Activated CD4-positive, alpha-beta T cell treated with anti-CD3 and anti-CD28 coated beads for 36 hours (primary cell): ENCODE measurements around the gene ZBED3. TPM values are rescaled to one million over a fixed set of nuclear protein-coding genes. Genes with fewer than 3 reads are reported as not detected.

Experiments used
- ATAC-seq: fragments of 200-7000 bp; cut with Tn5 transposase; one replicate; pipeline ENCODE4 v1.10.0; 2021; ENCODE audit warnings: mild to moderate bottlenecking, moderate library complexity
- CTCF ChIA-PET: fragments of 350-600 bp; sonication (Branson Sonifier 250); formaldehyde crosslinking; loops from one replicate; lab custom pipeline; 2021; ENCODE audit warnings: antibody characterized with exemption; lab: Charles Lee
- POLR2A ChIA-PET: fragments of 350-600 bp; sonication (Branson Sonifier 250); formaldehyde crosslinking; loops from one replicate; lab custom pipeline; 2021; ENCODE audit warnings: antibody characterized with exemption, inconsistent platforms; lab: Charles Lee
- DNase-seq: peaks from one replicate; pipeline ENCODE4 v3.0.0-alpha.2; 2020
- H3K27ac Mint-ChIP-seq: one replicate; pipeline ENCODE4 v1.8.0; 2021; ENCODE audit warnings: mixed read lengths
- H3K27me3 Mint-ChIP-seq: one replicate; pipeline ENCODE4 v1.8.0; 2021; ENCODE audit warnings: mixed read lengths
- H3K36me3 Mint-ChIP-seq: one replicate; pipeline ENCODE4 v1.8.0; 2021; ENCODE audit warnings: low read depth, mixed read lengths
- H3K4me1 Mint-ChIP-seq: one replicate; pipeline ENCODE4 v1.8.0; 2021; ENCODE audit warnings: mixed read lengths
- H3K4me3 Mint-ChIP-seq: one replicate; pipeline ENCODE4 v1.8.0; 2021; ENCODE audit warnings: mild to moderate bottlenecking, moderate library complexity, mixed read lengths
- H3K9me3 Mint-ChIP-seq: one replicate; pipeline ENCODE4 v1.8.0; 2021; ENCODE audit warnings: low read depth, mixed read lengths
- intact Hi-C, 2 experiments: fragments of 100-400 bp; cut with DNase I in 1 of 2; cut with micrococcal nuclease in 1 of 2; formaldehyde crosslinking; loops; one replicate each; pipeline versions ENCODE4 v1.14.2 to v1.15.1; 2022 to 2024; cut with DNase I, micrococcal nuclease
- total RNA-seq, 2 experiments: library from RNA; stranded (reverse); gene quantifications; one replicate each; pipeline ENCODE4 v1.2.3, GENCODE V29; 2021

ZBED3 gene
- total RNA-seq, 2 experiments from 2014 or later, result 2.2 to 2.9 TPM

- H3K36me3 Mint-ChIP-seq, result peaks cover 11% of the 10 kb centered on the region
- intact Hi-C loops, result loop anchor here (1.0 to 5.0 kb wide), 3 partner anchors 46 to 414 kb away; partner anchors contain the start of genes AGGF1 (in 1 of the 2) and WDR41 (in 1 of the 2)
- H3K4me3 Mint-ChIP-seq, result no peak overlapping the region
- no peak for ATAC-seq
- H3K27ac Mint-ChIP-seq, result no peak overlapping the region
- DNase-seq, result no peak
- H3K4me1 Mint-ChIP-seq, result peaks cover 11% of the 10 kb centered on the region
- H3K9me3 Mint-ChIP-seq, result no peaks in the 10 kb centered on the region
- H3K27me3 Mint-ChIP-seq, result no peaks in the 10 kb centered on the region
- ChIA-PET CTCF (interaction anchor here (0.6 to 3.4 kb wide), 16 partner anchors 10 to 221 kb away, joined by 3 to 33 read pairs (median 4); partner anchors contain the start of genes AGGF1 and ZBED3), POLR2A (interaction anchor here (1.6 kb wide), 1 partner anchor 415 kb away, joined by 3 read pairs; no protein-coding TSS in a partner anchor)
Measured at GRCh38 chr5:77077829-77078176, 9.3 kb downstream of the ZBED3 start.

- Mint-ChIP-seq H3K27ac (no peak overlapping the region), H3K27me3 (no peaks in the 10 kb centered on the region), H3K4me1 (peaks cover 11% of the 10 kb centered on the region), H3K36me3 (peaks cover 8% of the 10 kb centered on the region), H3K4me3 (peak overlapping the region; percentile 31), H3K9me3 (no peaks in the 10 kb centered on the region)
- ChIA-PET CTCF (interaction anchor here (0.5 to 3.4 kb wide), 19 partner anchors 10 to 476 kb away, joined by 3 to 33 read pairs (median 4); partner anchors contain the start of genes AGGF1 and ZBED3), POLR2A (interaction anchor here (1.6 kb wide), 1 partner anchor 416 kb away, joined by 3 read pairs; no protein-coding TSS in a partner anchor)
- ATAC-seq (peak; percentile 84), DNase-seq (peak; percentile 82)
- intact Hi-C loops, result loop anchor here (1.0 to 5.0 kb wide), 3 partner anchors 45 to 415 kb away; partner anchors contain the start of genes AGGF1 (in 1 of the 2) and WDR41 (in 1 of the 2)
Measured at GRCh38 chr5:77076961-77077828, 9.9 kb downstream of the ZBED3 start.

GRCh38 chr5:77074745-77075144 is 12.3 kb downstream of the ZBED3 start:
- Mint-ChIP-seq H3K36me3 (peaks cover 11% of the 10 kb centered on the region), H3K4me3 (no peak overlapping the region), H3K9me3 (no peaks in the 10 kb centered on the region), H3K27ac (no peak overlapping the region), H3K4me1 (peaks cover 11% of the 10 kb centered on the region), H3K27me3 (no peaks in the 10 kb centered on the region)
- intact Hi-C loops, result loop anchor here in 1 of 2 experiments (5.0 kb wide), 1 partner anchor 42 kb away; the partner anchor contains the start of gene AGGF1
- CTCF ChIA-PET, result no interaction called here
- POLR2A ChIA-PET, result no interaction called here
- ATAC-seq (no peak), DNase-seq (no peak)

GRCh38 chr5:77073667-77074066 is 13.4 kb downstream of the ZBED3 start:
- no peak for DNase-seq
- Mint-ChIP-seq H3K4me3 (no peak overlapping the region), H3K4me1 (peaks cover 11% of the 10 kb centered on the region), H3K27ac (no peak overlapping the region), H3K36me3 (peaks cover 16% of the 10 kb centered on the region), H3K27me3 (no peaks in the 10 kb centered on the region), H3K9me3 (no peaks in the 10 kb centered on the region)
- intact Hi-C loops, result no loop called here
- CTCF ChIA-PET, result interaction anchor here (1.3 kb wide), 1 partner anchor 41 kb away, joined by 3 read pairs; no protein-coding TSS in a partner anchor
- POLR2A ChIA-PET, result no interaction called here
- ATAC-seq, result no peak

GRCh38 chr5:77066823-77067442 is 20.2 kb downstream of the ZBED3 start:
- DNase-seq, result peak; percentile 14
- Mint-ChIP-seq H3K36me3 (peaks cover 31% of the 10 kb centered on the region), H3K27me3 (no peaks in the 10 kb centered on the region), H3K4me1 (peaks cover 6% of the 10 kb centered on the region), H3K4me3 (no peak overlapping the region), H3K27ac (no peak overlapping the region), H3K9me3 (no peaks in the 10 kb centered on the region)
- POLR2A ChIA-PET, result interaction anchor here (0.6 kb wide), 1 partner anchor 37 kb away, joined by 3 read pairs; the partner anchor contains the start of gene AGGF1
- CTCF ChIA-PET, result interaction anchor here (0.5 to 1.9 kb wide), 3 partner anchors 10 to 199 kb away, joined by 3 to 9 read pairs (median 3); no protein-coding TSS in a partner anchor
- intact Hi-C loops, result no loop called here
- ATAC-seq, result peak; percentile 60

GRCh38 chr5:77066184-77066583 is 20.9 kb downstream of the ZBED3 start:
- Mint-ChIP-seq H3K27me3 (no peaks in the 10 kb centered on the region), H3K4me1 (peaks cover 6% of the 10 kb centered on the region), H3K36me3 (peaks cover 33% of the 10 kb centered on the region), H3K4me3 (no peak overlapping the region), H3K27ac (no peak overlapping the region), H3K9me3 (no peaks in the 10 kb centered on the region)
- ATAC-seq (no peak), DNase-seq (no peak)
- intact Hi-C loops, result no loop called here
- POLR2A ChIA-PET, result no interaction called here
- CTCF ChIA-PET, result interaction anchor here (0.7 kb wide), 1 partner anchor 198 kb away, joined by 3 read pairs; no protein-coding TSS in a partner anchor

- no peaks in the 10 kb centered on the region for H3K9me3 Mint-ChIP-seq
- intact Hi-C loops, result no loop called here
- no peak for DNase-seq
- no peaks in the 10 kb centered on the region for H3K27me3 Mint-ChIP-seq
- ChIA-PET POLR2A (no interaction called here), CTCF (no interaction called here)
- ATAC-seq, result no peak
- H3K4me1 Mint-ChIP-seq, result peaks cover 6% of the 10 kb centered on the region
- H3K27ac Mint-ChIP-seq, result no peak overlapping the region
- no peak overlapping the region for H3K4me3 Mint-ChIP-seq
- H3K36me3 Mint-ChIP-seq, result peaks cover 33% of the 10 kb centered on the region
Measured at GRCh38 chr5:77065256-77065655, 21.8 kb downstream of the ZBED3 start.

- POLR2A ChIA-PET, result no interaction called here
- H3K9me3 Mint-ChIP-seq, result no peaks in the 10 kb centered on the region
- peaks cover 32% of the 10 kb centered on the region for H3K36me3 Mint-ChIP-seq
- intact Hi-C loops, result no loop called here
- H3K27me3 Mint-ChIP-seq, result no peaks in the 10 kb centered on the region
- no peak overlapping the region for H3K4me3 Mint-ChIP-seq
- CTCF ChIA-PET, result no interaction called here
- DNase-seq (no peak), ATAC-seq (no peak)
- no peak overlapping the region for H3K27ac Mint-ChIP-seq
- peaks cover 6% of the 10 kb centered on the region for H3K4me1 Mint-ChIP-seq
Measured at GRCh38 chr5:77064040-77064439, 23.0 kb downstream of the ZBED3 start.

- Mint-ChIP-seq H3K27ac (no peak overlapping the region), H3K27me3 (no peaks in the 10 kb centered on the region), H3K9me3 (no peaks in the 10 kb centered on the region), H3K4me1 (peaks cover 10% of the 10 kb centered on the region), H3K36me3 (peaks cover 36% of the 10 kb centered on the region), H3K4me3 (no peak overlapping the region)
- CTCF ChIA-PET, result interaction anchor here (0.8 kb wide), 1 partner anchor 16 kb away, joined by 3 read pairs; no protein-coding TSS in a partner anchor
- intact Hi-C loops, result no loop called here
- ATAC-seq, result peak; percentile 61
- POLR2A ChIA-PET, result no interaction called here
- DNase-seq, result no peak
Measured at GRCh38 chr5:77046416-77047073, 40.5 kb downstream of the ZBED3 start.

GRCh38 chr5:77035950-77036349 is 51.1 kb downstream of the ZBED3 start:
- ATAC-seq, result no peak
- intact Hi-C loops, result loop anchor here in 1 of 2 experiments (2.0 kb wide), 1 partner anchor 21 kb away; no protein-coding TSS in a partner anchor
- H3K4me3 Mint-ChIP-seq, result no peak overlapping the region
- peaks cover 48% of the 10 kb centered on the region for H3K36me3 Mint-ChIP-seq
- H3K27me3 Mint-ChIP-seq, result no peaks in the 10 kb centered on the region
- H3K9me3 Mint-ChIP-seq, result no peaks in the 10 kb centered on the region
- ChIA-PET POLR2A (no interaction called here), CTCF (interaction anchor here (0.8 kb wide), 1 partner anchor 50 kb away, joined by 3 read pairs; no protein-coding TSS in a partner anchor)
- no peak for DNase-seq
- peaks cover 22% of the 10 kb centered on the region for H3K4me1 Mint-ChIP-seq
- no peak overlapping the region for H3K27ac Mint-ChIP-seq
